CD14-positive monocyte (primary cell): Measurements from ENCODE around the gene TMEM238. TPM values are rescaled to one million over a fixed set of nuclear protein-coding genes. Genes with fewer than 3 reads are reported as not detected.

Experiments used
- DNase-seq, 3 donors: peaks; one replicate each; pipeline ENCODE4 v3.0.0-alpha.2; 2011 to 2022
- H2AFZ ChIP-seq: 2 replicates; pipeline ENCODE4 v1.6.0; 2012; ENCODE audit warnings: mild to moderate bottlenecking, low read depth, low read length, inconsistent platforms; ENCODE audit not compliant: insufficient read depth, poor library complexity, severe bottlenecking
- H3K27ac ChIP-seq, 2 donors: 1 replicate in 1 of 2; 2 replicates in 1 of 2; pipeline ENCODE4 v1.5.1; 2012 to 2013; ENCODE audit warnings: low read length in 2 of 2, control low read depth in 1 of 2, inconsistent platforms in 1 of 2, low read depth in 1 of 2, mild to moderate bottlenecking in 1 of 2
- H3K27me3 ChIP-seq, 2 donors: one replicate each; pipeline versions ENCODE4 v1.6.0 to v1.6.1; 2011 to 2013; ENCODE audit warnings: low read length in 2 of 2; ENCODE audit not compliant: control insufficient read depth in 2 of 2, insufficient read depth in 2 of 2
- H3K36me3 ChIP-seq, 2 donors: replicated peaks in 1 of 2; 1 replicate in 1 of 2; 2 replicates in 1 of 2; pipeline versions ENCODE4 v1.5.1 to v1.6.1; 2012 to 2013; ENCODE audit warnings: low read length in 2 of 2, control low read depth in 1 of 2, inconsistent platforms in 1 of 2, mild to moderate bottlenecking in 1 of 2; ENCODE audit not compliant: insufficient read depth in 2 of 2, control insufficient read depth in 1 of 2
- H3K4me1 ChIP-seq, 2 donors: 1 replicate in 1 of 2; 2 replicates in 1 of 2; pipeline versions ENCODE4 v1.5.1 to v1.6.1; 2012 to 2013; ENCODE audit warnings: low read length in 2 of 2, control low read depth in 1 of 2, inconsistent platforms in 1 of 2, mild to moderate bottlenecking in 1 of 2, moderate library complexity in 1 of 2; ENCODE audit not compliant: insufficient read depth in 2 of 2, control insufficient read depth in 1 of 2
- H3K4me2 ChIP-seq: replicated peaks from 2 replicates; pipeline ENCODE3; 2012; ENCODE audit warnings: low read length, moderate library complexity, mild to moderate bottlenecking; ENCODE audit not compliant: poor library complexity, severe bottlenecking; ENCODE audit errors: extremely low read depth
- H3K4me3 ChIP-seq, 3 experiments: fragments of 200-600 bp in 1 of 3; sonication (generic) in 1 of 3; replicated peaks in 1 of 3; 1 replicate in 2 of 3; 2 replicates in 1 of 3; pipeline ENCODE4 v1.5.1; 2011 to 2013; ENCODE audit warnings: low read length in 3 of 3, mild to moderate bottlenecking in 3 of 3, control low read depth in 2 of 3, low read depth in 2 of 3, inconsistent platforms in 1 of 3, moderate library complexity in 1 of 3
- H3K79me2 ChIP-seq: 2 replicates; pipeline ENCODE4 v1.6.0; 2012; ENCODE audit warnings: mild to moderate bottlenecking, control low read depth, inconsistent platforms, low read length, moderate library complexity; ENCODE audit not compliant: insufficient read depth
- H3K9ac ChIP-seq: 2 replicates; pipeline ENCODE4 v1.6.0; 2017; ENCODE audit warnings: low read length, mild to moderate bottlenecking; ENCODE audit not compliant: insufficient read depth, poor library complexity, severe bottlenecking
- H3K9me3 ChIP-seq, 2 donors: replicated peaks in 1 of 2; 1 replicate in 1 of 2; 2 replicates in 1 of 2; pipeline versions ENCODE4 v1.5.1 to v1.6.1; 2012 to 2013; ENCODE audit warnings: low read length in 2 of 2, control low read depth in 1 of 2; ENCODE audit not compliant: control insufficient read depth in 1 of 2, insufficient read depth in 1 of 2
- H4K20me1 ChIP-seq: 2 replicates; pipeline ENCODE4 v1.6.0; 2012; ENCODE audit warnings: mild to moderate bottlenecking, low read length, control low read depth, moderate library complexity; ENCODE audit not compliant: insufficient read depth
- H3K27ac Mint-ChIP-seq, 7 donors: one replicate each; pipeline ENCODE4 v1.8.0; 2020; ENCODE audit warnings: mild to moderate bottlenecking in 7 of 7, mixed read lengths in 7 of 7, moderate library complexity in 6 of 7, inconsistent platforms in 2 of 7
- H3K27me3 Mint-ChIP-seq, 3 donors: one replicate each; pipeline ENCODE4 v1.8.0; 2021 to 2022; ENCODE audit warnings: low read depth in 3 of 3, mild to moderate bottlenecking in 3 of 3, mixed read lengths in 3 of 3, moderate library complexity in 3 of 3, inconsistent platforms in 1 of 3
- H3K36me3 Mint-ChIP-seq, 2 donors: one replicate each; pipeline ENCODE4 v1.8.0; 2020; ENCODE audit warnings: mixed read lengths in 2 of 2, inconsistent platforms in 1 of 2, mild to moderate bottlenecking in 1 of 2
- H3K4me1 Mint-ChIP-seq: one replicate; pipeline ENCODE4 v1.8.0; 2020; ENCODE audit warnings: mild to moderate bottlenecking, mixed read lengths
- H3K4me3 Mint-ChIP-seq, 2 donors: one replicate each; pipeline ENCODE4 v1.8.0; 2020; ENCODE audit warnings: mild to moderate bottlenecking in 2 of 2, mixed read lengths in 2 of 2, moderate library complexity in 1 of 2
- H3K9me3 Mint-ChIP-seq, 7 donors: one replicate each; pipeline ENCODE4 v1.8.0; 2020 to 2022; ENCODE audit warnings: mixed read lengths in 7 of 7, mild to moderate bottlenecking in 6 of 7, moderate library complexity in 6 of 7, inconsistent platforms in 2 of 7
- CTCF ChIP-seq: fragments of 200-600 bp; IDR thresholded peaks from one replicate; pipeline ENCODE4 v1.8.0; 2022; ENCODE audit warnings: antibody characterized with exemption, mild to moderate bottlenecking
- WGBS: methylation state at CpG from one replicate; pipeline ENCODE4 v1.1.5; 2013; ENCODE audit warnings: missing lambda C conversion rate; ENCODE audit not compliant: insufficient coverage; 5-methylcytosine and 5-hydroxymethylcytosine counted together
- intact Hi-C, 2 donors: fragments of 100-400 bp; cut with micrococcal nuclease; formaldehyde crosslinking; loops; one replicate each; pipeline versions ENCODE4 v1.15.0 to v1.15.1; 2023
- polyA plus RNA-seq, 3 donors: library from polyadenylated mRNA; depleted of rRNA in 1 of 3; unstranded in 2 of 3; stranded (reverse) in 1 of 3; fragments of 300-500 nt in 2 of 3; fragments of >200 nt in 1 of 3; fragmentation: Illumina TruSeq in 2 of 3; gene quantifications; 1 replicate in 2 of 3; 2 replicates in 1 of 3; pipeline ENCODE4 v1.2.3, GENCODE V29; 2012 to 2021

TMEM238 gene
- polyA plus RNA-seq, 3 donors: not detected

GRCh38 chr19:55379174-55379573, 4.9 kb downstream of the TMEM238 start:
- intact Hi-C loops: no loop called here
- 65% methylated on average over 5 of the region's 11 CpGs for WGBS
- no peak overlapping the region for H3K9ac ChIP-seq
- Mint-ChIP-seq H3K4me3 (no peak overlapping the region), H3K36me3 (peaks cover 0 to 5% of the 10 kb centered on the region in 2 donors), H3K9me3 (peaks cover 0 to 9% (median 0%) of the 10 kb centered on the region in 7 donors), H3K27ac (no peak overlapping the region), H3K4me1 (peaks cover 12% of the 10 kb centered on the region), H3K27me3 (peaks cover 35 to 56% (median 47%) of the 10 kb centered on the region in 3 donors)
- no peak overlapping the region for H2AFZ ChIP-seq
- no peaks in the 10 kb centered on the region for H3K9me3 ChIP-seq
- no peak for DNase-seq
- H3K27ac ChIP-seq: no peak overlapping the region
- H3K36me3 ChIP-seq: no peaks in the 10 kb centered on the region
- no peak for TF ChIP-seq CTCF
- peaks cover 0 to 41% of the 10 kb centered on the region in 2 donors for H3K27me3 ChIP-seq
- H4K20me1 ChIP-seq: no peaks in the 10 kb centered on the region
- H3K4me1 ChIP-seq: peaks cover 9 to 10% of the 10 kb centered on the region in 2 donors
- no peak overlapping the region for H3K4me2 ChIP-seq
- no peaks in the 10 kb centered on the region for H3K79me2 ChIP-seq
- H3K4me3 ChIP-seq: no peak overlapping the region

GRCh38 chr19:55377356-55378131, 6.5 kb downstream of the TMEM238 start:
- no peaks in the 10 kb centered on the region for H3K9me3 ChIP-seq
- WGBS: 57% methylated on average over 42 of the region's 43 CpGs
- H3K9ac ChIP-seq: no peak overlapping the region
- H4K20me1 ChIP-seq: no peaks in the 10 kb centered on the region
- no peak for DNase-seq
- no peaks in the 10 kb centered on the region for H3K79me2 ChIP-seq
- H3K4me1 ChIP-seq: no peaks in the 10 kb centered on the region
- intact Hi-C loops: no loop called here
- no peaks in the 10 kb centered on the region for H3K36me3 ChIP-seq
- H3K27me3 Mint-ChIP-seq: peaks cover 46 to 72% (median 54%) of the 10 kb centered on the region in 3 donors
- H3K4me1 Mint-ChIP-seq: peaks cover 4% of the 10 kb centered on the region
- TF ChIP-seq CTCF: no peak
- H3K4me2 ChIP-seq: no peak overlapping the region
- no peak overlapping the region for H3K4me3 Mint-ChIP-seq
- no peak overlapping the region for H3K27ac Mint-ChIP-seq
- no peak overlapping the region for H3K4me3 ChIP-seq
- H3K27ac ChIP-seq: no peak overlapping the region
- peaks cover 0 to 9% (median 0%) of the 10 kb centered on the region in 7 donors for H3K9me3 Mint-ChIP-seq
- H2AFZ ChIP-seq: no peak overlapping the region
- peaks cover 0 to 5% of the 10 kb centered on the region in 2 donors for H3K36me3 Mint-ChIP-seq
- peaks cover 0 to 57% of the 10 kb centered on the region in 2 donors for H3K27me3 ChIP-seq
